IPS-18a (cell line): ENCODE results near the gene HNF4A.
A peak's percentile ranks its signal among the peaks of the same experiment; 100 is the strongest.

ENCODE experiments used
- H3K27ac ChIP-seq: one replicate; pipeline ENCODE4 v1.5.1; 2013; ENCODE audit warnings: low read length
- H3K27me3 ChIP-seq: one replicate; pipeline ENCODE4 v1.6.1; 2013; ENCODE audit warnings: mild to moderate bottlenecking, low read length; ENCODE audit not compliant: control insufficient read depth, insufficient read depth
- H3K36me3 ChIP-seq: one replicate; pipeline ENCODE4 v1.6.1; 2013; ENCODE audit warnings: low read depth, low read length; ENCODE audit not compliant: control insufficient read depth
- H3K4me1 ChIP-seq: one replicate; pipeline ENCODE4 v1.6.1; 2013; ENCODE audit warnings: low read depth, low read length; ENCODE audit not compliant: control insufficient read depth
- H3K4me3 ChIP-seq: one replicate; pipeline ENCODE4 v1.5.1; 2013; ENCODE audit warnings: low read length
- H3K9ac ChIP-seq: one replicate; pipeline ENCODE4 v1.6.1; 2013; ENCODE audit warnings: mild to moderate bottlenecking, low read length, moderate library complexity
- H3K9me3 ChIP-seq: one replicate; pipeline ENCODE4 v1.6.1; 2013; ENCODE audit warnings: low read depth, low read length; ENCODE audit not compliant: control insufficient read depth

HNF4A gene

GRCh38 chr20:44475694-44476560, 120.4 kb downstream of the HNF4A start, which contains the start of gene TTPAL:
Gene TTPAL, plus strand, starts transcription at chr20:44475874. Its CDS starts 4,126 bp downstream, at chr20:44480000.
- peaks cover 4% of the 10 kb centered on the region for H3K4me1 ChIP-seq
- peak within 1 kb of the TSS; percentile 41 for H3K27ac ChIP-seq
- H3K36me3 ChIP-seq = peaks cover 4% of the 10 kb centered on the region
- peak within 1 kb of the TSS; percentile 80 for H3K9ac ChIP-seq
- H3K27me3 ChIP-seq = no peaks in the 10 kb centered on the region
- peak within 1 kb of the TSS; percentile 89 for H3K4me3 ChIP-seq
- no peaks in the 10 kb centered on the region for H3K9me3 ChIP-seq

- H3K9me3 ChIP-seq = no peaks in the 10 kb centered on the region
- no peak overlapping the region for H3K27ac ChIP-seq
- no peaks in the 10 kb centered on the region for H3K27me3 ChIP-seq
- H3K4me3 ChIP-seq = no peak overlapping the region
- H3K4me1 ChIP-seq = peaks cover 4% of the 10 kb centered on the region
- H3K36me3 ChIP-seq = peaks cover 10% of the 10 kb centered on the region
- no peak overlapping the region for H3K9ac ChIP-seq
Measured at GRCh38 chr20:44477151-44477550, 121.7 kb downstream of the HNF4A start.

- Histone ChIP-seq H3K36me3 (peaks cover 10% of the 10 kb centered on the region), H3K27ac (no peak overlapping the region), H3K4me1 (peaks cover 4% of the 10 kb centered on the region), H3K9ac (no peak overlapping the region), H3K4me3 (no peak overlapping the region), H3K27me3 (no peaks in the 10 kb centered on the region), H3K9me3 (no peaks in the 10 kb centered on the region)
Measured at GRCh38 chr20:44478206-44478605, 122.7 kb downstream of the HNF4A start.

- no peak overlapping the region for H3K27ac ChIP-seq
- no peaks in the 10 kb centered on the region for H3K9me3 ChIP-seq
- H3K9ac ChIP-seq = no peak overlapping the region
- H3K36me3 ChIP-seq = peaks cover 13% of the 10 kb centered on the region
- H3K4me3 ChIP-seq = no peak overlapping the region
- H3K4me1 ChIP-seq = peaks cover 4% of the 10 kb centered on the region
- no peaks in the 10 kb centered on the region for H3K27me3 ChIP-seq
Measured at GRCh38 chr20:44479643-44480042, 124.1 kb downstream of the HNF4A start.

GRCh38 chr20:44480097-44480496, 124.6 kb downstream of the HNF4A start:
- Histone ChIP-seq H3K9me3 (no peaks in the 10 kb centered on the region), H3K4me1 (peaks cover 4% of the 10 kb centered on the region), H3K36me3 (peaks cover 13% of the 10 kb centered on the region), H3K4me3 (no peak overlapping the region), H3K9ac (no peak overlapping the region), H3K27ac (no peak overlapping the region), H3K27me3 (no peaks in the 10 kb centered on the region)

- Histone ChIP-seq H3K27me3 (no peaks in the 10 kb centered on the region), H3K36me3 (peaks cover 20% of the 10 kb centered on the region), H3K4me3 (no peak overlapping the region), H3K9me3 (no peaks in the 10 kb centered on the region), H3K27ac (no peak overlapping the region), H3K9ac (no peak overlapping the region), H3K4me1 (no peaks in the 10 kb centered on the region)
Measured at GRCh38 chr20:44481719-44482416, 126.4 kb downstream of the HNF4A start.

- no peak overlapping the region for H3K27ac ChIP-seq
- no peak overlapping the region for H3K9ac ChIP-seq
- peaks cover 20% of the 10 kb centered on the region for H3K36me3 ChIP-seq
- H3K9me3 ChIP-seq = no peaks in the 10 kb centered on the region
- H3K27me3 ChIP-seq = no peaks in the 10 kb centered on the region
- no peaks in the 10 kb centered on the region for H3K4me1 ChIP-seq
- no peak overlapping the region for H3K4me3 ChIP-seq
Measured at GRCh38 chr20:44483112-44483511, 127.6 kb downstream of the HNF4A start.
